HG02798 (cell line): ENCODE measurements around the gene ADAM17.
"Not testable (repeated sequence)": the region's sequence is repeated elsewhere in the genome, so short reads cannot be mapped to it uniquely, and the experiment has no call there.

Experiments used
- ATAC-seq: cut with Tn5 transposase; IDR thresholded peaks from one replicate; pipeline ENCODE4 v1.9.1; 2021; ENCODE audit warnings: mild to moderate bottlenecking; ENCODE audit not compliant: unreplicated experiment, poor library complexity

Gene ADAM17

GRCh38 chr2:9527995-9528787, 27.4 kb downstream of the ADAM17 start:
- ATAC-seq, result no peak

GRCh38 chr2:9525266-9525665, 30.4 kb downstream of the ADAM17 start:
- ATAC-seq, result no peak

- no peak for ATAC-seq
Observed at GRCh38 chr2:9524291-9524690, 31.3 kb downstream of the ADAM17 start.

- ATAC-seq, result no peak
Observed at GRCh38 chr2:9519250-9519649, 36.4 kb downstream of the ADAM17 start.

- ATAC-seq, result no peak
Observed at GRCh38 chr2:9518780-9519179, 36.9 kb downstream of the ADAM17 start.

- ATAC-seq, result no peak
Observed at GRCh38 chr2:9518163-9518562, 37.5 kb downstream of the ADAM17 start.

GRCh38 chr2:9517118-9517782, 38.4 kb downstream of the ADAM17 start:
- ATAC-seq, result no peak

GRCh38 chr2:9513946-9514345, 41.7 kb downstream of the ADAM17 start:
- ATAC-seq, result not testable (repeated sequence)

GRCh38 chr2:9508931-9509330, 46.7 kb downstream of the ADAM17 start:
- ATAC-seq, result no peak

- no peak for ATAC-seq
Observed at GRCh38 chr2:9498210-9498609, 57.4 kb downstream of the ADAM17 start.

- no peak for ATAC-seq
Observed at GRCh38 chr2:9497017-9497416, 58.6 kb downstream of the ADAM17 start.

GRCh38 chr2:9494081-9494480, 61.5 kb downstream of the ADAM17 start:
- no peak for ATAC-seq

GRCh38 chr2:9493478-9493877, 62.2 kb downstream of the ADAM17 start:
- ATAC-seq, result no peak

GRCh38 chr2:9492927-9493326, 62.7 kb downstream of the ADAM17 start:
- ATAC-seq, result no peak

- ATAC-seq, result no peak
Observed at GRCh38 chr2:9490789-9491188, 64.8 kb downstream of the ADAM17 start.

GRCh38 chr2:9488583-9489547, 66.8 kb downstream of the ADAM17 start:
- no peak for ATAC-seq

GRCh38 chr2:9484533-9484932, 71.1 kb downstream of the ADAM17 start:
- no peak for ATAC-seq

- no peak for ATAC-seq
Observed at GRCh38 chr2:9483107-9483506, 72.5 kb downstream of the ADAM17 start.

GRCh38 chr2:9480157-9480556, 75.5 kb downstream of the ADAM17 start:
- no peak for ATAC-seq

- ATAC-seq, result no peak
Observed at GRCh38 chr2:9478526-9478925, 77.1 kb downstream of the ADAM17 start.

GRCh38 chr2:9477914-9478313, 77.7 kb downstream of the ADAM17 start:
- no peak for ATAC-seq
